ENCODE measurements around the gene SMIM41. TPM values are rescaled to one million over a fixed set of nuclear protein-coding genes. Genes with fewer than 3 reads are reported as not detected.

The SMIM41 gene
- total RNA-seq, 1 experiment from 2014 or later = not detected

DNA sequence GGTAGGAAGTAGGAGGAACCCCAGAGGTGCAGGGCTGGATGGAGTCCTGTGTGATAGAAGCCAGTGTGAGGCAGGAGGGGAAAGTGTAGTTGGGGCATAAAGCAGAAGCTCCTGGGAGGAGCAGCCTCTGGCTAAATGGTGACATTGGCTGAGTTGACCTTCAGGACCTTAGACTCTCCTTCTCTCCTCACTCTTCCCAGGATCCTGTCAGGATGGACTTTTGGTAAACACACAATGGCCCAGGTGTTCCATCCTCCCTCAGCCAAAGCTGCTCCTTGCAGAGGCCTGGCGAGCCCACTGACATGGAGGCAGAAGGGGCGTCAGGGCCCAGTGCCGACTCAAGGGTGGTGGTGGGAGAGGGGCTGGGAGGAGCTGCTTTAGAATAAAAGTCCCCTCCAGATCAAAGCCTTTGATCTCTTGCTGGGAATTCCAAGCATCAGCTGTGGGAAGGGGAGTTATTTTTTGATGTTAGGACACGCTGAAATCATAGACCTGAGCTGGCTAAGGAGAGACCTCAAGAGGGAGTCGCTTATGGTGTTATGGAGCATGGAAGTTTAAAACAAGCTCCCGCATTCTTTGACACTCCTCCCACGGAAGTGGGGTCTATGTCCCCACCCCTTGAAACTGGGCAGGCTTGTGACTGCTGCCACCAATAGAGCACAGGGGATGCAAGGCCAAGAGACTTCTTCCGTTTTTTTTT lies 44.1 kb downstream of the SMIM41 start:
- Histone ChIP-seq H2AFZ (ENCODE audit: low read length) (no peak overlapping the region), H3K9me2 (replicated peaks; ENCODE audit: low read length) (no peaks in the 10 kb centered on the region), H3F3A (ENCODE audit: low read length, unreplicated experiment) (no peaks in the 10 kb centered on the region), H3K4me3 (ENCODE audit: low read length) (no peak overlapping the region), H3K4me1 (ENCODE audit: insufficient read depth, low read length) (peaks cover 21% of the 10 kb centered on the region; the same call in 1 of the 2 replicates), H4K20me1 (ENCODE audit: low read length) (no peaks in the 10 kb centered on the region), H3K27me3 (ENCODE audit: low read length) (no peaks in the 10 kb centered on the region), H3K27ac (ENCODE audit: low read length) (no peak overlapping the region), H3K79me2 (ENCODE audit: low read length) (no peaks in the 10 kb centered on the region), H3K9ac (ENCODE audit: low read length) (no peak overlapping the region), H3K9me3 (ENCODE audit: low read length) (no peaks in the 10 kb centered on the region), H3K36me3 (ENCODE audit: low read depth, low read length) (no peaks in the 10 kb centered on the region), H3K4me2 (ENCODE audit: low read length) (no peak overlapping the region)
- intact Hi-C loops (cut with micrococcal nuclease) = no loop called here
- ATAC-seq (no peak), DNase-seq (no peak)
- no TSS peak for BruUV-seq (replicated peaks)
- TF ChIP-seq EZH2 (IDR thresholded peaks at IDR 0.05; ENCODE audit: low read length, unreplicated experiment) = no peak
- no peak for TF ChIP-seq EZH2phosphoT487 (IDR thresholded peaks at IDR 0.05; ENCODE audit: borderline replicate concordance, low read length)
- TF ChIP-seq, protein P1, sequence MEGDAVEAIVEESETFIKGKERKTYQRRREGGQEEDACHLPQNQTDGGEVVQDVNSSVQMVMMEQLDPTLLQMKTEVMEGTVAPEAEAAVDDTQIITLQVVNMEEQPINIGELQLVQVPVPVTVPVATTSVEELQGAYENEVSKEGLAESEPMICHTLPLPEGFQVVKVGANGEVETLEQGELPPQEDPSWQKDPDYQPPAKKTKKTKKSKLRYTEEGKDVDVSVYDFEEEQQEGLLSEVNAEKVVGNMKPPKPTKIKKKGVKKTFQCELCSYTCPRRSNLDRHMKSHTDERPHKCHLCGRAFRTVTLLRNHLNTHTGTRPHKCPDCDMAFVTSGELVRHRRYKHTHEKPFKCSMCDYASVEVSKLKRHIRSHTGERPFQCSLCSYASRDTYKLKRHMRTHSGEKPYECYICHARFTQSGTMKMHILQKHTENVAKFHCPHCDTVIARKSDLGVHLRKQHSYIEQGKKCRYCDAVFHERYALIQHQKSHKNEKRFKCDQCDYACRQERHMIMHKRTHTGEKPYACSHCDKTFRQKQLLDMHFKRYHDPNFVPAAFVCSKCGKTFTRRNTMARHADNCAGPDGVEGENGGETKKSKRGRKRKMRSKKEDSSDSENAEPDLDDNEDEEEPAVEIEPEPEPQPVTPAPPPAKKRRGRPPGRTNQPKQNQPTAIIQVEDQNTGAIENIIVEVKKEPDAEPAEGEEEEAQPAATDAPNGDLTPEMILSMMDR (conservative IDR thresholded peaks at IDR 0.05; ENCODE audit: low read depth, low read length) = no peak
- CTCF ChIA-PET = interaction anchor here (0.6 to 1.2 kb wide), 2 partner anchors 92 to 98 kb away, joined by 5 to 11 read pairs; no protein-coding TSS in a partner anchor
- POLR2A ChIA-PET (ENCODE audit: unreplicated experiment) = no interaction called here

DNA sequence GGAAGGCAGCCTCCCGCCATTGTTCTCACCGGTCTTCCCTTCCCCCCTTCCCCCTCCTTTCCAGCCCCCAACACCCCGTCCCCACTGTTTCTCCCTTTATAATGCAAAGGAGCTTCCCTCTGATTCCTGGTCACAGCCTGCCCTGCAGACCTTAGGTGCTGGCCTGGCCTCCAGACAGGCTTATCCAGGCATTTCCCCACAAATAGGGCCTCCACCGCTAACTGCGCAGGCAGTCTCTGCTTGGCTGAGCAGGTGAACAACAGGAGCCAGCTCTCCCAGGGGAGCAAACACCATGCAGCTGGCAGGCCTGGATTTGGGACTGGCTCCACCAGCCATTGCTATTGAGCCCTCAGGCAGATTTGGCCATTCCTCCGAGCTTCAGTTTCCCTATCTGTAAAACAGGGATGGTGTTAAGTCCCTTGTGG lies 46.0 kb downstream of the SMIM41 start:
- Histone ChIP-seq H3K79me2 (ENCODE audit: low read length) (no peaks in the 10 kb centered on the region), H2AFZ (ENCODE audit: low read length) (no peak overlapping the region), H3K36me3 (ENCODE audit: low read depth, low read length) (no peaks in the 10 kb centered on the region), H3K9me2 (replicated peaks; ENCODE audit: low read length) (no peaks in the 10 kb centered on the region), H3K27me3 (ENCODE audit: low read length) (no peaks in the 10 kb centered on the region), H3K4me3 (ENCODE audit: low read length) (no peak overlapping the region), H3K4me2 (ENCODE audit: low read length) (no peak overlapping the region), H3K9ac (ENCODE audit: low read length) (no peak overlapping the region), H3K4me1 (ENCODE audit: insufficient read depth, low read length) (peaks cover 18% of the 10 kb centered on the region; the same call in 1 of the 2 replicates), H3K27ac (ENCODE audit: low read length) (no peak overlapping the region), H3K9me3 (ENCODE audit: low read length) (no peaks in the 10 kb centered on the region), H3F3A (ENCODE audit: low read length, unreplicated experiment) (no peaks in the 10 kb centered on the region), H4K20me1 (ENCODE audit: low read length) (no peaks in the 10 kb centered on the region)
- CTCF ChIA-PET = interaction anchor here (0.5 to 1.3 kb wide), 3 partner anchors 94 to 446 kb away, joined by 3 to 7 read pairs (median 5); no protein-coding TSS in a partner anchor
- intact Hi-C loops (cut with micrococcal nuclease) = no loop called here
- ATAC-seq (no peak), DNase-seq (no peak)
- no TSS peak for BruUV-seq (replicated peaks)
- TF ChIP-seq, protein P1 (conservative IDR thresholded peaks at IDR 0.05; ENCODE audit: low read depth, low read length) = no peak
- no peak for TF ChIP-seq EZH2phosphoT487 (IDR thresholded peaks at IDR 0.05; ENCODE audit: borderline replicate concordance, low read length)
- TF ChIP-seq EZH2 (IDR thresholded peaks at IDR 0.05; ENCODE audit: low read length, unreplicated experiment) = no peak
- POLR2A ChIA-PET (ENCODE audit: unreplicated experiment) = no interaction called here

GRCh38 chr12:52126050-52126604 lies 46.6 kb downstream of the SMIM41 start:
- ATAC-seq (no peak), DNase-seq (no peak)
- ChIA-PET POLR2A (ENCODE audit: unreplicated experiment) (no interaction called here), CTCF (interaction anchor here (0.5 to 1.3 kb wide), 3 partner anchors 95 to 445 kb away, joined by 3 to 7 read pairs (median 5); no protein-coding TSS in a partner anchor)
- Histone ChIP-seq H3K9me3 (ENCODE audit: low read length) (no peaks in the 10 kb centered on the region), H3K79me2 (ENCODE audit: low read length) (no peaks in the 10 kb centered on the region), H3K4me3 (ENCODE audit: low read length) (no peak overlapping the region), H3F3A (ENCODE audit: low read length, unreplicated experiment) (no peaks in the 10 kb centered on the region), H4K20me1 (ENCODE audit: low read length) (no peaks in the 10 kb centered on the region), H3K36me3 (ENCODE audit: low read depth, low read length) (no peaks in the 10 kb centered on the region), H3K27ac (ENCODE audit: low read length) (no peak overlapping the region), H3K9me2 (replicated peaks; ENCODE audit: low read length) (no peaks in the 10 kb centered on the region), H3K27me3 (ENCODE audit: low read length) (no peaks in the 10 kb centered on the region), H3K9ac (ENCODE audit: low read length) (no peak overlapping the region), H2AFZ (ENCODE audit: low read length) (no peak overlapping the region), H3K4me2 (ENCODE audit: low read length) (no peak overlapping the region), H3K4me1 (ENCODE audit: insufficient read depth, low read length) (peaks cover 12% of the 10 kb centered on the region; the same call in 1 of the 2 replicates)
- intact Hi-C loops (cut with micrococcal nuclease) = no loop called here
- no peak for TF ChIP-seq EZH2 (IDR thresholded peaks at IDR 0.05; ENCODE audit: low read length, unreplicated experiment)
- no peak for TF ChIP-seq EZH2phosphoT487 (IDR thresholded peaks at IDR 0.05; ENCODE audit: borderline replicate concordance, low read length)
- TF ChIP-seq, protein P1 (conservative IDR thresholded peaks at IDR 0.05; ENCODE audit: low read depth, low read length) = no peak
- no TSS peak for BruUV-seq (replicated peaks)

Measured in PC-3 (cell line).